HG03354 (cell line): ENCODE data around the gene GCFC2.

Experiments
- ATAC-seq: cut with Tn5 transposase; IDR thresholded peaks from one replicate; pipeline ENCODE4 v1.9.1; 2021; ENCODE audit warnings: mild to moderate bottlenecking; ENCODE audit not compliant: unreplicated experiment, poor library complexity, severe bottlenecking

GCFC2 gene

GRCh38 chr2:75634945-75635344 is 75.8 kb downstream of the GCFC2 start:
- ATAC-seq = no peak

- no peak for ATAC-seq
Observed at GRCh38 chr2:75633620-75634019, 77.1 kb downstream of the GCFC2 start.

- no peak for ATAC-seq
Observed at GRCh38 chr2:75632813-75633212, 77.9 kb downstream of the GCFC2 start.

- no peak for ATAC-seq
Observed at GRCh38 chr2:75632091-75632701, 78.5 kb downstream of the GCFC2 start.

- peak; percentile 94 for ATAC-seq
Observed at GRCh38 chr2:75627902-75628504, 82.7 kb downstream of the GCFC2 start.

- ATAC-seq = no peak
Observed at GRCh38 chr2:75622929-75623328, 87.8 kb downstream of the GCFC2 start.

- ATAC-seq = no peak
Observed at GRCh38 chr2:75622500-75622899, 88.2 kb downstream of the GCFC2 start.

- ATAC-seq = no peak
Observed at GRCh38 chr2:75621228-75621627, 89.5 kb downstream of the GCFC2 start.

- ATAC-seq = no peak
Observed at GRCh38 chr2:75619956-75620740, 90.6 kb downstream of the GCFC2 start.

- no peak for ATAC-seq
Observed at GRCh38 chr2:75616933-75617332, 93.8 kb downstream of the GCFC2 start.

- ATAC-seq = no peak
Observed at GRCh38 chr2:75616406-75616805, 94.3 kb downstream of the GCFC2 start.

GRCh38 chr2:75614162-75614651 is 96.5 kb downstream of the GCFC2 start:
- no peak for ATAC-seq

GRCh38 chr2:75612862-75613243 is 97.9 kb downstream of the GCFC2 start:
- ATAC-seq = no peak
